Smooth muscle cell (in vitro differentiated cells): Measurements from ENCODE around the gene AANAT. TPM values are rescaled to one million over a fixed set of nuclear protein-coding genes. Genes with fewer than 3 reads are reported as not detected.

Source experiments
- DNase-seq: peaks from one replicate; lab custom pipeline; 2025; ENCODE audit not compliant: unreplicated experiment; lab: John Stamatoyannopoulos, UW
- H2AFZ ChIP-seq: fragments of 200-600 bp; sonication (generic); 2 replicates; pipeline ENCODE4 v1.6.0; 2016; ENCODE audit warnings: antibody characterized with exemption, low read depth, mild to moderate bottlenecking
- H3F3A ChIP-seq: fragments of 200-600 bp; sonication (generic); 2 replicates; pipeline ENCODE4 v1.6.0; 2017; ENCODE audit warnings: antibody characterized with exemption, low read depth
- H3K27ac ChIP-seq: fragments of 200-600 bp; sonication (generic); 2 replicates; pipeline ENCODE4 v1.5.1; 2016; ENCODE audit warnings: low read depth, mild to moderate bottlenecking
- H3K27me3 ChIP-seq: fragments of 200-600 bp; sonication (generic); 2 replicates; pipeline ENCODE4 v1.6.1; 2016; ENCODE audit warnings: low read depth, mild to moderate bottlenecking
- H3K36me3 ChIP-seq: fragments of 200-600 bp; sonication (generic); 2 replicates; pipeline ENCODE4 v1.5.1; 2016; ENCODE audit warnings: low read depth
- H3K4me1 ChIP-seq: fragments of 200-600 bp; sonication (generic); 2 replicates; pipeline ENCODE4 v1.5.1; 2016; ENCODE audit warnings: low read depth
- H3K4me2 ChIP-seq: fragments of 200-600 bp; sonication (generic); 2 replicates; pipeline ENCODE4 v1.6.0; 2016; ENCODE audit warnings: mild to moderate bottlenecking
- H3K4me3 ChIP-seq: fragments of 200-600 bp; sonication (generic); 2 replicates; pipeline ENCODE4 v1.5.1; 2016; ENCODE audit warnings: mild to moderate bottlenecking
- H3K79me2 ChIP-seq: fragments of 200-600 bp; sonication (generic); 2 replicates; pipeline ENCODE4 v1.6.0; 2016; ENCODE audit warnings: low read depth, mild to moderate bottlenecking
- H3K9ac ChIP-seq: fragments of 200-600 bp; sonication (generic); 2 replicates; pipeline ENCODE4 v1.6.0; 2016; ENCODE audit warnings: low read depth
- H3K9me3 ChIP-seq: fragments of 200-600 bp; sonication (generic); replicated peaks from 2 replicates; pipeline ENCODE4 v1.5.1; 2016; ENCODE audit warnings: low read depth
- H4K20me1 ChIP-seq: fragments of 200-600 bp; sonication (generic); 2 replicates; pipeline ENCODE4 v1.6.0; 2016; ENCODE audit warnings: low read depth
- WGBS: methylation state at CpG from one replicate; pipeline ENCODE4 v1.1.7; 2016; ENCODE audit warnings: low lambda C conversion rate; 5-methylcytosine and 5-hydroxymethylcytosine counted together
- polyA plus RNA-seq: library from polyadenylated mRNA; unstranded; fragments of >200 nt; fragmentation: Nextera tagmentation; extraction: Ambion mirVana; gene quantifications from 2 replicates; pipeline ENCODE4 v1.2.1, GENCODE V29; 2016
- total RNA-seq: library from RNA; depleted of rRNA; stranded (reverse); fragments of >200 nt; gene quantifications from 2 replicates; pipeline ENCODE4 v1.2.3, GENCODE V29; 2014
- TF ChIP-seq, protein P1 (sequence below): fragments of 200-600 bp; sonication (generic); IDR thresholded peaks from 2 replicates; pipeline ENCODE4 v1.5.1; 2017; ENCODE audit warnings: borderline replicate concordance, mild to moderate bottlenecking, antibody characterized with exemption; ENCODE audit not compliant: insufficient read depth, poor library complexity, severe bottlenecking

AANAT gene
- total and polyA plus RNA-seq, 2 experiments from 2014 or later, result not detected

DNA sequence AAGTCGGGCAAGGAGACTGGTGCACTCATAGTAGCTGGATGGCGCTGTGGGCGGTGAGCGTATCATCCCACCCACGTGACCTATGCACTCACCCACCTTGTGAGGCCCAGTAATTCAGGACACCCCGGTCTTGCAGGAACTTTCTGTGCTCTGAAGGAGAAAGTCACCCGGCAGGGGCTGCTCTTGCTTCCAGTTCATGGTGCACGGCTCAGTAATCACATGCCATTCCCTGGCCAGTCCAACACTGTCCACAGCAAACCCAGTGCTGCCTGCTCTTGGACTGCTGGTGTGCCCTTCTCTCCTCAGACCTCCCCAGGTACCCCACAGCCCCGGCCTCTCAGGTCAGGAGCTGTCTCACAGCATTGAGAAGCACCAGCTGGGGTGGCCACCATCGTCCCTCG lies 50.2 kb downstream of the AANAT start:
- Histone ChIP-seq H3K9ac (no peak overlapping the region), H2AFZ (no peak overlapping the region), H3F3A (no peaks in the 10 kb centered on the region), H3K4me3 (no peak overlapping the region), H3K27ac (no peak overlapping the region), H3K79me2 (no peaks in the 10 kb centered on the region), H3K9me3 (no peaks in the 10 kb centered on the region), H3K4me2 (no peak overlapping the region), H3K27me3 (no peaks in the 10 kb centered on the region), H3K36me3 (no peaks in the 10 kb centered on the region), H3K4me1 (no peaks in the 10 kb centered on the region), H4K20me1 (no peaks in the 10 kb centered on the region)
- WGBS, result 93% methylated on average over 11 of the region's 11 CpGs
- TF ChIP-seq, protein P1, sequence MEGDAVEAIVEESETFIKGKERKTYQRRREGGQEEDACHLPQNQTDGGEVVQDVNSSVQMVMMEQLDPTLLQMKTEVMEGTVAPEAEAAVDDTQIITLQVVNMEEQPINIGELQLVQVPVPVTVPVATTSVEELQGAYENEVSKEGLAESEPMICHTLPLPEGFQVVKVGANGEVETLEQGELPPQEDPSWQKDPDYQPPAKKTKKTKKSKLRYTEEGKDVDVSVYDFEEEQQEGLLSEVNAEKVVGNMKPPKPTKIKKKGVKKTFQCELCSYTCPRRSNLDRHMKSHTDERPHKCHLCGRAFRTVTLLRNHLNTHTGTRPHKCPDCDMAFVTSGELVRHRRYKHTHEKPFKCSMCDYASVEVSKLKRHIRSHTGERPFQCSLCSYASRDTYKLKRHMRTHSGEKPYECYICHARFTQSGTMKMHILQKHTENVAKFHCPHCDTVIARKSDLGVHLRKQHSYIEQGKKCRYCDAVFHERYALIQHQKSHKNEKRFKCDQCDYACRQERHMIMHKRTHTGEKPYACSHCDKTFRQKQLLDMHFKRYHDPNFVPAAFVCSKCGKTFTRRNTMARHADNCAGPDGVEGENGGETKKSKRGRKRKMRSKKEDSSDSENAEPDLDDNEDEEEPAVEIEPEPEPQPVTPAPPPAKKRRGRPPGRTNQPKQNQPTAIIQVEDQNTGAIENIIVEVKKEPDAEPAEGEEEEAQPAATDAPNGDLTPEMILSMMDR, result no peak
- DNase-seq, result no peak

DNA sequence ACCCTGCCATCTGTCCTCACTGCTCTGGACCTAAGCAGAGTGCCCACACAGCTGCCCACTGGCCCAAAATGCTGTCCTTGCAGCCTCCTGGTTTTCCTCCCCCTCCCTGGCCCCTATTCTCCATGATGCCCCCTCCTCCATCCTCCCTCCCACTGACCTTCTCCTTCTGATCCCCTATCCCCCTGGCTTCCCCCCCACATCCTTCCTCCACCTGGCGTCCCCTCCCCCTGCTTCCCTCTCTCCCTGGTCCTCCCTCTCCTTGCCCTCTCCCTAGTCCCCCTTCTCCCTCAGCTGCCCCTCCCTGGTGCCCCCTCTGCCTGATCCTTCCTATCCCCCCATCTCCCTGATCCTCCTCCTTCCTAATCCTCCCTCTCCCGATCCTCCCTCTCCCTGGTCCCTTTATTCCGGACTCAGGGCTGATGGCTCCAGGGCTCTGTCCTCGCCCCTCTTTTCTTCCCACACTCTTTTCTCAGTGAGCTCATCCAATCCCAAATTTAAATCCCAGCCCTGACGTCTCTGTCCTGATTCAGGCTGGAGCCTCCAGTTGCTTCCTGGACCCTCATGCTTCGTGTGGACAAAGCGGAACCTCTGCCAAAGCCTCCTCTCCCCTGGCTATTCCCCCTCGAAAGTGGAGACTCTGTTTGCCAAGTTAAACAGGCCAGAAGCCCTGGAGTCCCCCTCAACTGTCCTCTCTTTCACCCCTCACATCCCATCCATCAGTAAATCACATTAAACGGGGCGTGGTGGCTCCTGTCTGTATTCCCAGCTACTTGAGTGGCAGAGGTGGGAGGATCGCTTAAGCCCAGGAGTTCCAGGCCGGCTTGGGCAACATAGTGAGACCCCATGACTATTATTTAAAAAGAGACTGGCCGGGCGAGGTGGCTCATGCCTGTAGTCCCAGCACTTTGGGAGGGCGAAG lies 51.9 kb downstream of the AANAT start:
- H3K79me2 ChIP-seq, result no peaks in the 10 kb centered on the region
- H3K4me1 ChIP-seq, result no peaks in the 10 kb centered on the region
- no peaks in the 10 kb centered on the region for H3K27me3 ChIP-seq
- no peaks in the 10 kb centered on the region for H3F3A ChIP-seq
- DNase-seq, result no peak
- 87% methylated on average over 14 of the region's 15 CpGs for WGBS
- TF ChIP-seq, protein P1, result no peak
- no peaks in the 10 kb centered on the region for H4K20me1 ChIP-seq
- no peak overlapping the region for H3K4me3 ChIP-seq
- no peak overlapping the region for H3K27ac ChIP-seq
- no peaks in the 10 kb centered on the region for H3K36me3 ChIP-seq
- no peaks in the 10 kb centered on the region for H3K9me3 ChIP-seq
- no peak overlapping the region for H3K9ac ChIP-seq
- no peak overlapping the region for H2AFZ ChIP-seq
- H3K4me2 ChIP-seq, result no peak overlapping the region

Other genes with a start within 250 kb of the AANAT start
- 0.09 and 1.2 TPM in 2 replicates for gene RNF157, start 227.1 kb upstream of the AANAT start, total RNA-seq
- gene RNF157, start 227.1 kb upstream of the AANAT start, polyA plus RNA-seq, result 0.63 and 1.6 TPM in 2 replicates
- 2.6 and 5.9 TPM in 2 replicates for gene UBALD2, start 202.3 kb upstream of the AANAT start, total RNA-seq
- gene UBALD2, start 202.3 kb upstream of the AANAT start, polyA plus RNA-seq, result 7.0 and 11.0 TPM in 2 replicates
- gene QRICH2, start 159.3 kb upstream of the AANAT start, total RNA-seq, result 1.2 TPM in 2 replicates
- gene QRICH2, start 159.3 kb upstream of the AANAT start, polyA plus RNA-seq, result 1.1 and 1.5 TPM in 2 replicates
- 27.1 and 43.6 TPM in 2 replicates for gene PRPSAP1, start 113.7 kb upstream of the AANAT start, total RNA-seq
- 35.7 and 51.5 TPM in 2 replicates for gene PRPSAP1, start 113.7 kb upstream of the AANAT start, polyA plus RNA-seq
- gene SPHK1, start 83.0 kb upstream of the AANAT start, total RNA-seq, result 8.3 and 20.1 TPM in 2 replicates
- gene SPHK1, start 83.0 kb upstream of the AANAT start, polyA plus RNA-seq, result 24.8 and 27.4 TPM in 2 replicates
- gene UBE2O, start 14.5 kb upstream of the AANAT start, total RNA-seq, result 7.6 and 10.1 TPM in 2 replicates
- 12.1 and 15.2 TPM in 2 replicates for gene UBE2O, start 14.5 kb upstream of the AANAT start, polyA plus RNA-seq
- gene RHBDF2, start 33.8 kb downstream of the AANAT start, total RNA-seq, result 4.9 and 12.2 TPM in 2 replicates
- gene RHBDF2, start 33.8 kb downstream of the AANAT start, polyA plus RNA-seq, result 20.5 and 25.4 TPM in 2 replicates
- gene CYGB, start 70.1 kb downstream of the AANAT start, total RNA-seq, result 4.9 and 13.9 TPM in 2 replicates
- gene CYGB, start 70.1 kb downstream of the AANAT start, polyA plus RNA-seq, result 20.5 and 22.2 TPM in 2 replicates
- gene PRCD, start 72.4 kb downstream of the AANAT start, total RNA-seq, result 0.31 and 1.4 TPM in 2 replicates
- 5.0 and 5.8 TPM in 2 replicates for gene PRCD, start 72.4 kb downstream of the AANAT start, polyA plus RNA-seq
- 6.9 and 9.9 TPM in 2 replicates for gene ST6GALNAC2, start 118.3 kb downstream of the AANAT start, total RNA-seq
- gene ST6GALNAC2, start 118.3 kb downstream of the AANAT start, polyA plus RNA-seq, result 1.2 and 13.2 TPM in 2 replicates
- gene ST6GALNAC1, start 176.2 kb downstream of the AANAT start, total RNA-seq, result not detected in 2 replicates
- gene ST6GALNAC1, start 176.2 kb downstream of the AANAT start, polyA plus RNA-seq, result not detected in 2 replicates
- 131 and 134 TPM in 2 replicates for gene MXRA7, start 243.4 kb downstream of the AANAT start, total RNA-seq
- gene MXRA7, start 243.4 kb downstream of the AANAT start, polyA plus RNA-seq, result 157 and 158 TPM in 2 replicates